Astrocyte (in vitro differentiated cells and primary cell): ENCODE results near the gene L1CAM. TPM values are rescaled to one million over a fixed set of nuclear protein-coding genes. Genes with fewer than 3 reads are reported as not detected.
A peak's percentile ranks its signal among the peaks of the same experiment; 100 is the strongest.

Experiments used
- DNase-seq: peaks from one replicate; pipeline ENCODE4 v3.0.0-alpha.2; 2010; ENCODE audit warnings: low read depth
- FAIRE-seq: peaks from 2 replicates; lab custom pipeline; 2011; peaks lifted over from hg19 to GRCh38; lab: Jason Lieb, UNC
- H2AFZ ChIP-seq: 2 replicates; pipeline ENCODE4 v1.6.0; 2012; ENCODE audit warnings: low read depth, low read length, inconsistent platforms
- H3K27ac ChIP-seq: 2 replicates; pipeline ENCODE4 v1.5.1; 2011; ENCODE audit warnings: low read depth, low read length, inconsistent platforms
- H3K27me3 ChIP-seq: 2 replicates; pipeline ENCODE4 v1.6.0; 2011; ENCODE audit warnings: low read length, inconsistent platforms; ENCODE audit not compliant: insufficient read depth
- H3K36me3 ChIP-seq: 2 replicates; pipeline ENCODE4 v1.5.1; 2011; ENCODE audit warnings: low read length, inconsistent platforms; ENCODE audit not compliant: insufficient read depth
- H3K4me1 ChIP-seq: 2 replicates; pipeline ENCODE4 v1.5.1; 2011; ENCODE audit warnings: low read length, inconsistent platforms; ENCODE audit not compliant: insufficient read depth
- H3K4me2 ChIP-seq: 2 replicates; pipeline ENCODE4 v1.6.0; 2012; ENCODE audit warnings: low read length, inconsistent platforms
- H3K4me3 ChIP-seq: 2 replicates; pipeline ENCODE4 v1.5.1; 2011; ENCODE audit warnings: low read depth, mild to moderate bottlenecking, low read length, inconsistent platforms; ENCODE audit not compliant: insufficient read depth
- H3K79me2 ChIP-seq: 2 replicates; pipeline ENCODE4 v1.6.0; 2012; ENCODE audit warnings: mild to moderate bottlenecking, low read length, inconsistent platforms; ENCODE audit not compliant: insufficient read depth
- H3K9ac ChIP-seq: 2 replicates; pipeline ENCODE4 v1.6.0; 2012; ENCODE audit warnings: mild to moderate bottlenecking, low read length, inconsistent platforms
- H3K9me3 ChIP-seq: 2 replicates; pipeline ENCODE4 v1.5.1; 2012; ENCODE audit warnings: low read depth, mild to moderate bottlenecking, low read length, inconsistent platforms; ENCODE audit not compliant: insufficient read depth
- H4K20me1 ChIP-seq: 2 replicates; pipeline ENCODE4 v1.6.0; 2012; ENCODE audit warnings: low read length, inconsistent platforms; ENCODE audit not compliant: insufficient read depth
- H3K27ac Mint-ChIP-seq: one replicate; pipeline ENCODE4 v1.8.0; 2021; ENCODE audit warnings: mild to moderate bottlenecking, mixed read lengths; ENCODE audit not compliant: unreplicated experiment
- H3K27me3 Mint-ChIP-seq: one replicate; pipeline ENCODE4 v1.8.0; 2021; ENCODE audit warnings: low read depth, mixed read lengths; ENCODE audit not compliant: unreplicated experiment
- H3K36me3 Mint-ChIP-seq: one replicate; pipeline ENCODE4 v1.8.0; 2021; ENCODE audit warnings: low read depth, mixed read lengths; ENCODE audit not compliant: unreplicated experiment
- H3K4me1 Mint-ChIP-seq: one replicate; pipeline ENCODE4 v1.8.0; 2021; ENCODE audit warnings: low read depth, mixed read lengths; ENCODE audit not compliant: unreplicated experiment
- H3K4me3 Mint-ChIP-seq: one replicate; pipeline ENCODE4 v1.8.0; 2021; ENCODE audit warnings: mild to moderate bottlenecking, moderate library complexity, mixed read lengths; ENCODE audit not compliant: unreplicated experiment
- H3K9me3 Mint-ChIP-seq: one replicate; pipeline ENCODE4 v1.8.0; 2021; ENCODE audit warnings: mild to moderate bottlenecking, mixed read lengths; ENCODE audit not compliant: unreplicated experiment
- CTCF ChIP-seq: IDR thresholded peaks from 2 replicates; pipeline ENCODE4 v1.5.1; 2011; ENCODE audit warnings: low read depth, mild to moderate bottlenecking, inconsistent platforms, low read length, moderate library complexity; ENCODE audit not compliant: insufficient read depth
- EZH2 ChIP-seq: IDR thresholded peaks from 2 replicates; pipeline ENCODE4 v1.6.1; 2012; ENCODE audit warnings: mild to moderate bottlenecking, low read length, inconsistent platforms; ENCODE audit not compliant: insufficient read depth
- total RNA-seq: library from RNA; stranded (reverse); gene quantifications from 2 replicates; pipeline ENCODE4 v1.2.1, GENCODE V29; 2021

The L1CAM gene
- total RNA-seq, 1 donor from 2014 or later = 347 TPM

- H3K9ac ChIP-seq = no peak overlapping the region
- DNase-seq (no peak), FAIRE-seq (no peak)
- H3K4me3 ChIP-seq = no peak overlapping the region
- H3K4me1 ChIP-seq = no peaks in the 10 kb centered on the region
- no peaks in the 10 kb centered on the region for H3K9me3 Mint-ChIP-seq
- peaks cover 8% of the 10 kb centered on the region for H3K27me3 Mint-ChIP-seq
- no peak overlapping the region for H3K27ac ChIP-seq
- no peak overlapping the region for H3K4me2 ChIP-seq
- H3K4me3 Mint-ChIP-seq = no peak overlapping the region
- H3K4me1 Mint-ChIP-seq = peaks cover 2% of the 10 kb centered on the region
- H3K36me3 Mint-ChIP-seq = no peaks in the 10 kb centered on the region
- no peak overlapping the region for H2AFZ ChIP-seq
- no peaks in the 10 kb centered on the region for H3K79me2 ChIP-seq
- no peaks in the 10 kb centered on the region for H4K20me1 ChIP-seq
- H3K27ac Mint-ChIP-seq = no peak overlapping the region
- peaks cover 13% of the 10 kb centered on the region for H3K27me3 ChIP-seq
- no peaks in the 10 kb centered on the region for H3K36me3 ChIP-seq
- H3K9me3 ChIP-seq = no peaks in the 10 kb centered on the region
- TF ChIP-seq CTCF (no peak), EZH2 (no peak)
These were observed 41.4 kb downstream of the L1CAM start for GRCh38 chrX:153844509-153845082.

- no peak overlapping the region for H3K4me3 Mint-ChIP-seq
- no peaks in the 10 kb centered on the region for H3K4me1 ChIP-seq
- TF ChIP-seq CTCF = no peak
- no peak for TF ChIP-seq EZH2
- H3K27me3 Mint-ChIP-seq = peaks cover 11% of the 10 kb centered on the region
- no peaks in the 10 kb centered on the region for H3K9me3 ChIP-seq
- H3K4me1 Mint-ChIP-seq = no peaks in the 10 kb centered on the region
- FAIRE-seq (peak; percentile 67), DNase-seq (no peak)
- no peaks in the 10 kb centered on the region for H3K36me3 ChIP-seq
- H3K9me3 Mint-ChIP-seq = no peaks in the 10 kb centered on the region
- no peak overlapping the region for H2AFZ ChIP-seq
- no peaks in the 10 kb centered on the region for H3K36me3 Mint-ChIP-seq
- H3K9ac ChIP-seq = no peak overlapping the region
- no peak overlapping the region for H3K27ac ChIP-seq
- no peak overlapping the region for H3K4me2 ChIP-seq
- H3K27ac Mint-ChIP-seq = no peak overlapping the region
- no peak overlapping the region for H3K4me3 ChIP-seq
- H4K20me1 ChIP-seq = no peaks in the 10 kb centered on the region
- no peaks in the 10 kb centered on the region for H3K79me2 ChIP-seq
- H3K27me3 ChIP-seq = no peaks in the 10 kb centered on the region
These were observed 49.1 kb downstream of the L1CAM start for GRCh38 chrX:153836921-153837320.

GRCh38 chrX:153832728-153833127 lies 53.2 kb downstream of the L1CAM start:
- H3K36me3 Mint-ChIP-seq = no peaks in the 10 kb centered on the region
- peaks cover 15% of the 10 kb centered on the region for H3K27me3 Mint-ChIP-seq
- FAIRE-seq = no peak
- H2AFZ ChIP-seq = no peak overlapping the region
- H3K9ac ChIP-seq = no peak overlapping the region
- H3K4me3 Mint-ChIP-seq = no peak overlapping the region
- no peak for DNase-seq
- H3K4me3 ChIP-seq = no peak overlapping the region
- no peak overlapping the region for H3K27ac ChIP-seq
- no peaks in the 10 kb centered on the region for H4K20me1 ChIP-seq
- peaks cover 3% of the 10 kb centered on the region for H3K27me3 ChIP-seq
- no peak for TF ChIP-seq EZH2
- no peaks in the 10 kb centered on the region for H3K79me2 ChIP-seq
- no peaks in the 10 kb centered on the region for H3K9me3 ChIP-seq
- peaks cover 5% of the 10 kb centered on the region for H3K4me1 ChIP-seq
- peaks cover 2% of the 10 kb centered on the region for H3K4me1 Mint-ChIP-seq
- no peak overlapping the region for H3K4me2 ChIP-seq
- no peaks in the 10 kb centered on the region for H3K9me3 Mint-ChIP-seq
- H3K36me3 ChIP-seq = no peaks in the 10 kb centered on the region
- H3K27ac Mint-ChIP-seq = no peak overlapping the region
